Liver (tissue), 9 donors: ENCODE results near the gene PLEKHF1. TPM values are rescaled to one million over a fixed set of nuclear protein-coding genes. Genes with fewer than 3 reads are reported as not detected.
A peak's percentile ranks its signal among the peaks of the same experiment; 100 is the strongest.

Source experiments
- DNase-seq: peaks from one replicate; pipeline ENCODE4 v3.0.0-alpha.2; 2017; ENCODE audit warnings: low spot score
- H3K27ac ChIP-seq, 2 donors: one replicate each; pipeline ENCODE4 v1.7.0; 2013; ENCODE audit warnings: inconsistent platforms in 2 of 2, low read length in 2 of 2, control low read depth in 1 of 2, low read depth in 1 of 2, mild to moderate bottlenecking in 1 of 2
- H3K27me3 ChIP-seq, 4 donors: one replicate each; pipeline versions ENCODE4 v1.6.1 to v1.7.0; 2013; ENCODE audit warnings: low read length in 3 of 4, inconsistent platforms in 1 of 4, mild to moderate bottlenecking in 1 of 4, moderate library complexity in 1 of 4; ENCODE audit not compliant: control insufficient read depth in 4 of 4, insufficient read depth in 4 of 4
- H3K36me3 ChIP-seq, 4 donors: one replicate each; pipeline versions ENCODE4 v1.6.1 to v1.7.0; 2013; ENCODE audit warnings: low read length in 3 of 4, mild to moderate bottlenecking in 3 of 4, low read depth in 1 of 4, moderate library complexity in 1 of 4; ENCODE audit not compliant: control insufficient read depth in 4 of 4, insufficient read depth in 3 of 4
- H3K4me1 ChIP-seq, 4 donors: one replicate each; pipeline versions ENCODE4 v1.6.1 to v1.7.0; 2013; ENCODE audit warnings: low read length in 3 of 4, mild to moderate bottlenecking in 3 of 4, moderate library complexity in 1 of 4; ENCODE audit not compliant: control insufficient read depth in 4 of 4, insufficient read depth in 4 of 4
- H3K4me3 ChIP-seq, 3 donors: one replicate each; pipeline versions ENCODE4 v1.6.1 to v1.7.0; 2013; ENCODE audit warnings: low read length in 3 of 3, control low read depth in 1 of 3, low read depth in 1 of 3, mild to moderate bottlenecking in 1 of 3
- H3K9ac ChIP-seq, 2 donors: one replicate each; pipeline ENCODE4 v1.7.0; 2013; ENCODE audit warnings: low read length in 2 of 2, mild to moderate bottlenecking in 2 of 2, moderate library complexity in 2 of 2, control low read depth in 1 of 2, low read depth in 1 of 2
- H3K9me3 ChIP-seq, 4 donors: one replicate each; pipeline versions ENCODE4 v1.6.1 to v1.7.0; 2013; ENCODE audit warnings: low read length in 3 of 4; ENCODE audit not compliant: control insufficient read depth in 4 of 4
- ATF3 ChIP-seq: IDR thresholded peaks from 2 replicates; pipeline ENCODE4 v1.6.1; 2016; ENCODE audit warnings: antibody characterized with exemption
- CTCF ChIP-seq: fragments of 150-350 bp; IDR thresholded peaks from 2 replicates; pipeline ENCODE4 v1.5.1; 2017; ENCODE audit warnings: improper control_type of control experiment, low read depth, low read length; ENCODE audit not compliant: missing input control
- EGR1 ChIP-seq, 2 donors: IDR thresholded peaks; 2 replicates each; pipeline ENCODE4 v1.6.1; 2016 to 2018; ENCODE audit warnings: antibody characterized with exemption in 2 of 2, low read depth in 2 of 2
- FOXA1 ChIP-seq: IDR thresholded peaks from 2 replicates; pipeline ENCODE4 v1.6.1; 2016; ENCODE audit warnings: antibody characterized with exemption
- FOXA2 ChIP-seq: IDR thresholded peaks from 2 replicates; pipeline ENCODE4 v1.6.1; 2016; ENCODE audit warnings: antibody characterized with exemption
- GABPA ChIP-seq, 2 donors: IDR thresholded peaks in 1 of 2; conservative IDR thresholded peaks in 1 of 2; 2 replicates each; pipeline ENCODE4 v1.6.1; 2016; ENCODE audit warnings: antibody characterized with exemption in 2 of 2, mild to moderate bottlenecking in 1 of 2, moderate library complexity in 1 of 2
- HNF4A ChIP-seq, 2 donors: conservative IDR thresholded peaks; 2 replicates each; pipeline ENCODE4 v1.6.1; 2016; ENCODE audit warnings: antibody characterized with exemption in 2 of 2, mild to moderate bottlenecking in 2 of 2
- HNF4G ChIP-seq: IDR thresholded peaks from 2 replicates; pipeline ENCODE4 v1.6.1; 2016; ENCODE audit warnings: antibody characterized with exemption
- JUND ChIP-seq, 2 donors: IDR thresholded peaks; 2 replicates each; pipeline ENCODE4 v1.6.1; 2016; ENCODE audit warnings: antibody characterized with exemption in 2 of 2
- MAX ChIP-seq: IDR thresholded peaks from 2 replicates; pipeline ENCODE4 v1.6.1; 2016; ENCODE audit warnings: antibody characterized with exemption
- NR2F2 ChIP-seq: IDR thresholded peaks from 2 replicates; pipeline ENCODE4 v1.6.1; 2016; ENCODE audit warnings: antibody characterized with exemption
- RAD21 ChIP-seq, 2 donors: IDR thresholded peaks; 2 replicates each; pipeline ENCODE4 v1.6.1; 2016; ENCODE audit warnings: antibody characterized with exemption in 2 of 2, mild to moderate bottlenecking in 2 of 2
- RXRA ChIP-seq, 2 donors: IDR thresholded peaks; 2 replicates each; pipeline ENCODE4 v1.6.1; 2017 to 2018; ENCODE audit warnings: antibody characterized with exemption in 2 of 2, mild to moderate bottlenecking in 1 of 2
- SP1 ChIP-seq: IDR thresholded peaks from 2 replicates; pipeline ENCODE4 v1.6.1; 2018; ENCODE audit warnings: antibody characterized with exemption, mild to moderate bottlenecking
- TAF1 ChIP-seq: conservative IDR thresholded peaks from 2 replicates; pipeline ENCODE4 v1.6.1; 2016; ENCODE audit warnings: antibody characterized with exemption, mild to moderate bottlenecking
- YY1 ChIP-seq: IDR thresholded peaks from 2 replicates; pipeline ENCODE4 v1.6.1; 2016; ENCODE audit warnings: antibody characterized with exemption, mild to moderate bottlenecking
- ZBTB33 ChIP-seq: IDR thresholded peaks from 2 replicates; pipeline ENCODE4 v1.6.1; 2016; ENCODE audit warnings: antibody characterized with exemption
- WGBS: extraction: QIAGEN DNeasy Blood & Tissue Kit; methylation state at CpG from one replicate; pipeline ENCODE4 v1.1.7; 2013; 5-methylcytosine and 5-hydroxymethylcytosine counted together
- polyA plus RNA-seq, 2 donors: library from polyadenylated mRNA; stranded (reverse) in 1 of 2; unstranded in 1 of 2; fragments of 200-250 nt in 1 of 2; fragments of >200 nt in 1 of 2; fragmentation: Nextera tagmentation in 1 of 2; extraction: Ambion mirVana in 1 of 2; gene quantifications; one replicate each; pipeline versions ENCODE4 v1.2.1 to v1.2.3, GENCODE V29; 2013 to 2015
- total RNA-seq, 2 donors: library from RNA; depleted of rRNA; stranded (reverse); fragments of >200 nt; gene quantifications; one replicate each; pipeline ENCODE4 v1.2.3, GENCODE V29; 2014
- TF ChIP-seq, protein P1 (sequence below): IDR thresholded peaks from 2 replicates; pipeline ENCODE4 v1.6.1; 2016; ENCODE audit warnings: antibody characterized with exemption, mild to moderate bottlenecking
- donor health status: healthy.
- donor health status: healthy.
- donor health status: healthy.
- donor health status: healthy.
- donor health status: healthy.

PLEKHF1 gene
- total and polyA plus RNA-seq, 4 donors: 2.9 to 15.1 (median 8.9) TPM

- Histone ChIP-seq H3K9ac (no peak overlapping the region), H3K4me1 (peaks cover 24 to 75% (median 62%) of the 10 kb centered on the region in 4 donors), H3K27ac (peak overlapping the region in 1 of 2 donors; percentile 25), H3K9me3 (no peaks in the 10 kb centered on the region), H3K4me3 (no peak overlapping the region), H3K36me3 (no peaks in the 10 kb centered on the region), H3K27me3 (no peaks in the 10 kb centered on the region)
- no peak for TF ChIP-seq HNF4A (conservative IDR thresholded peaks at IDR 0.05)
- no peak for TF ChIP-seq GABPA (IDR thresholded peaks at IDR 0.05 in 1 of 2, conservative IDR thresholded peaks at IDR 0.05 in 1 of 2)
- no peak for TF ChIP-seq FOXA2
- no peak for TF ChIP-seq RAD21 (IDR thresholded peaks at IDR 0.05)
- no peak for TF ChIP-seq HNF4G
- TF ChIP-seq, protein P1, sequence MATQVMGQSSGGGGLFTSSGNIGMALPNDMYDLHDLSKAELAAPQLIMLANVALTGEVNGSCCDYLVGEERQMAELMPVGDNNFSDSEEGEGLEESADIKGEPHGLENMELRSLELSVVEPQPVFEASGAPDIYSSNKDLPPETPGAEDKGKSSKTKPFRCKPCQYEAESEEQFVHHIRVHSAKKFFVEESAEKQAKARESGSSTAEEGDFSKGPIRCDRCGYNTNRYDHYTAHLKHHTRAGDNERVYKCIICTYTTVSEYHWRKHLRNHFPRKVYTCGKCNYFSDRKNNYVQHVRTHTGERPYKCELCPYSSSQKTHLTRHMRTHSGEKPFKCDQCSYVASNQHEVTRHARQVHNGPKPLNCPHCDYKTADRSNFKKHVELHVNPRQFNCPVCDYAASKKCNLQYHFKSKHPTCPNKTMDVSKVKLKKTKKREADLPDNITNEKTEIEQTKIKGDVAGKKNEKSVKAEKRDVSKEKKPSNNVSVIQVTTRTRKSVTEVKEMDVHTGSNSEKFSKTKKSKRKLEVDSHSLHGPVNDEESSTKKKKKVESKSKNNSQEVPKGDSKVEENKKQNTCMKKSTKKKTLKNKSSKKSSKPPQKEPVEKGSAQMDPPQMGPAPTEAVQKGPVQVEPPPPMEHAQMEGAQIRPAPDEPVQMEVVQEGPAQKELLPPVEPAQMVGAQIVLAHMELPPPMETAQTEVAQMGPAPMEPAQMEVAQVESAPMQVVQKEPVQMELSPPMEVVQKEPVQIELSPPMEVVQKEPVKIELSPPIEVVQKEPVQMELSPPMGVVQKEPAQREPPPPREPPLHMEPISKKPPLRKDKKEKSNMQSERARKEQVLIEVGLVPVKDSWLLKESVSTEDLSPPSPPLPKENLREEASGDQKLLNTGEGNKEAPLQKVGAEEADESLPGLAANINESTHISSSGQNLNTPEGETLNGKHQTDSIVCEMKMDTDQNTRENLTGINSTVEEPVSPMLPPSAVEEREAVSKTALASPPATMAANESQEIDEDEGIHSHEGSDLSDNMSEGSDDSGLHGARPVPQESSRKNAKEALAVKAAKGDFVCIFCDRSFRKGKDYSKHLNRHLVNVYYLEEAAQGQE: no peak
- TF ChIP-seq EGR1 (IDR thresholded peaks at IDR 0.05; ENCODE audit: low read depth in 2 of 2): no peak
- no peak for TF ChIP-seq FOXA1
- TF ChIP-seq TAF1: no peak
- TF ChIP-seq ZBTB33: no peak
- TF ChIP-seq YY1: no peak
- TF ChIP-seq RXRA (IDR thresholded peaks at IDR 0.05): no peak
- no peak for TF ChIP-seq NR2F2
- no peak for TF ChIP-seq SP1
- no peak for TF ChIP-seq ATF3
- TF ChIP-seq CTCF: no peak
- TF ChIP-seq JUND (IDR thresholded peaks at IDR 0.05): no peak
- no peak for TF ChIP-seq MAX
- no peak for DNase-seq
- WGBS: 72% methylated on average over 9 of the region's 9 CpGs
These were observed 47.7 kb downstream of the PLEKHF1 start for GRCh38 chr19:29712744-29713516.
